ENCODE results near the gene TUBB4B. TPM values are rescaled to one million over a fixed set of nuclear protein-coding genes. Genes with fewer than 3 reads are reported as not detected.

The TUBB4B gene
- total RNA-seq, 1 experiment from 2014 or later = 66.1 TPM

DNA sequence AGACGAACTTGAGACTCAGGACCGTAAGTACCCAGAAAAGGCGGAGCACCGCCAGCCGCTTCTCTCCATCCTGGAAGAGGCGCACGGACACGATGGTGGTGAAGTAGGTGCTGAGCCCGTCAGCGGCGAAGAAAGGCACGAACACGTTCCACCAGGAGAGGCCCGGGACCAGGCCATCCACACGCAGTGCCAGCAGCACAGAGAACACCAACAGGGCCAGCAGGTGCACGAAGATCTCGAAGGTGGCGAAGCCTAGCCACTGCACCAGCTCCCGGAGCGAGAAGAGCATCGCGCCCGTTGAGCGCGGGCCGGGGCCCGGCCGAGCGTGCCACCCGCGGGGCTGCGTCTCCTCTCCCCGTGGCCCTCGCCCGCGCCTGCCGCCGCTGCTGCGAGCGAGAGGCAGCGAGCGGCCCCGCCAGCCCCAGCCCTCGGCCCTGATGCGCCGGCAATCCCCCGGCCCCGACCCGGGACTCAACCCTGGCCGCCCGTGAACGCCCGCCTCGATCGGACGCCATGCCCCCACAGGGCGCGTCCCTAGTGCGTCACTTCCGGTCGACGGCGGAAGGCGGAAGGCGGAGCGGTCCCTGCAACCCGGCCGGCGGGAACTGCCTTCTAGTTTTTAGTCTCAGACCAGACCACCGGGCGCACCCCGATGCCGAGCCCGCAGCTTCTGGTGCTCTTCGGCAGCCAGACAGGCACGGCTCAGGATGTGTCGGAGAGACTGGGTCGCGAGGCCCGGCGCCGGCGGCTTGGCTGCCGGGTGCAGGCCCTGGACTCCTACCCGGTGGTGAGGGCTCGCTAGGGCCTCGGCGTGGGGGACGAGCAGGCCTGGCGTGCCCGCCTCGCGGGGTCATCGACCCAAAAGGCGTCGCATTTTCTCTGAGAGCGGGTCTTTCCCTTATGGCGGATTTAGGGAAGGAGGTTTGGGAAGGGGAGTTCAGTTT is 35.7 kb upstream of the TUBB4B start, which contains the start of the genes NDOR1 and TMEM203:
TSS of gene NDOR1 (plus strand) at position 575 of the 944 bp plus-strand sequence. CDS start at position 653, 78 bp downstream.
TSS of gene TMEM203 (minus strand) at position 523 of the 944 bp plus-strand sequence. CDS start at position 289, 234 bp downstream.
- in situ Hi-C loops (cut with HindIII; ENCODE audit: low pct_unique_long_range_greater_than_20kb, low sequenced_read_pairs) = no loop called here
- peak; percentile 83 for DNase-seq (ENCODE audit: low read depth, low spot score)

DNA sequence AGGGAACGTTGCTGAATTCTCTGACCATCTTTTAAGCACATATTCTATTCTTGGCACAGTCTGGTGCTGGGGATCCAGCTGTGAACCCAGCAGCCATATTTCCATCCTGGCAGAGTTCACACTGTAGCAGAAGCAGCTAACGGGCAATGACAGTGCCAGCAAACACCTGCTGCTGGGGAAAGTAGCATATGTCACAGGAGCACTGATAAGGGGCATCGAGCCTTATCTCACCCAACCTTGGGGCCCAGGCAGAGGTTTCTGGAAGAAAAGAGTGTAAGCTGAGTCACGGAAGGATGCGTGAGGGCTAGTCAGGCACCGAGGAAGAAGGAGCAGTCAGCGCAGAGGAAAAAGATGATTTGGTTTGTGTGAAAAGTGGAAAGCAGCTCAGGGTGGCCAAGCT is 34.5 kb upstream of the TUBB4B start:
- DNase-seq (ENCODE audit: low read depth, low spot score) = no peak
- in situ Hi-C loops (cut with HindIII; ENCODE audit: low pct_unique_long_range_greater_than_20kb, low sequenced_read_pairs) = no loop called here

DNA sequence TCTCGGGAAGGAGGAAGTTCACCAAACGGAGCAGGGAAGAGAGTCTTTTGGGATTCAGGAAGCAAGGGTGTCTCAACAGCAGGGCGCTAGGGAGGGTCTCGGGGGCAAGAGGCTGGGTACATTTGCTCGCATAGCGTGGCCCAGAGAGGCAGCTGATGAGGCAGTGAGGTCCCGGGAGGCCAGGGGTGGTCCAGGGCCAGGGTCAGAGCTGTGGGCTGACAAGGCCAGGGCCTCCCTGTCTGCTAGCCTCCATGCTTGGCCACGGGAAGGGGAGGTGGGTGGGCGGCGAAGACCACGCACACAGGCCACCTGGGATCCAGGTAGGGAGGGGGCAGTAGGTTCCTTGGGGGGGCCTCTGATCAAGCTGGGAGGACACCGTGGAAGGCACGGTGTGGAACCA is 29.6 kb upstream of the TUBB4B start:
- DNase-seq (ENCODE audit: low read depth, low spot score) = no peak
- in situ Hi-C loops (cut with HindIII; ENCODE audit: low pct_unique_long_range_greater_than_20kb, low sequenced_read_pairs) = no loop called here

DNA sequence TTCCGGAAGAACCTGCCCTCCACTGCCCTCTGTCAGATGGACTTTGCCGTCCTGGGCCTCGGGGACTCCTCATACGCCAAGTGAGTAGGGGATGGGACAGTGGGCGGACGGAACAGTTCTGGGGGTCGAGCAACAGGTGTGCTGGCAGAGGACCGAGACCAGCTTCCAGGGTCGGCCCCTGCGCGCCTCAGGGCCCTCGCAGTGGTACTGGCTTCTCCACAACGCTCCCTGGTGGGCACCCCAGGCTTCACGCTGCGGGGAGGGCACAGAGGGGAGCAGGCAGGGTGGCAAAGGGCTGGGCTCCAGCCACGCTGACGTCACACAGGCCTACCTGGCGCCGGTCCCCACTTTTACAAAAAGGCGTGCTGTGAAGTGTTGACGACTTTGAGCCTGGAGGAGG is 28.6 kb upstream of the TUBB4B start:
- in situ Hi-C loops (cut with HindIII; ENCODE audit: low pct_unique_long_range_greater_than_20kb, low sequenced_read_pairs) = no loop called here
- no peak for DNase-seq (ENCODE audit: low read depth, low spot score)

DNA sequence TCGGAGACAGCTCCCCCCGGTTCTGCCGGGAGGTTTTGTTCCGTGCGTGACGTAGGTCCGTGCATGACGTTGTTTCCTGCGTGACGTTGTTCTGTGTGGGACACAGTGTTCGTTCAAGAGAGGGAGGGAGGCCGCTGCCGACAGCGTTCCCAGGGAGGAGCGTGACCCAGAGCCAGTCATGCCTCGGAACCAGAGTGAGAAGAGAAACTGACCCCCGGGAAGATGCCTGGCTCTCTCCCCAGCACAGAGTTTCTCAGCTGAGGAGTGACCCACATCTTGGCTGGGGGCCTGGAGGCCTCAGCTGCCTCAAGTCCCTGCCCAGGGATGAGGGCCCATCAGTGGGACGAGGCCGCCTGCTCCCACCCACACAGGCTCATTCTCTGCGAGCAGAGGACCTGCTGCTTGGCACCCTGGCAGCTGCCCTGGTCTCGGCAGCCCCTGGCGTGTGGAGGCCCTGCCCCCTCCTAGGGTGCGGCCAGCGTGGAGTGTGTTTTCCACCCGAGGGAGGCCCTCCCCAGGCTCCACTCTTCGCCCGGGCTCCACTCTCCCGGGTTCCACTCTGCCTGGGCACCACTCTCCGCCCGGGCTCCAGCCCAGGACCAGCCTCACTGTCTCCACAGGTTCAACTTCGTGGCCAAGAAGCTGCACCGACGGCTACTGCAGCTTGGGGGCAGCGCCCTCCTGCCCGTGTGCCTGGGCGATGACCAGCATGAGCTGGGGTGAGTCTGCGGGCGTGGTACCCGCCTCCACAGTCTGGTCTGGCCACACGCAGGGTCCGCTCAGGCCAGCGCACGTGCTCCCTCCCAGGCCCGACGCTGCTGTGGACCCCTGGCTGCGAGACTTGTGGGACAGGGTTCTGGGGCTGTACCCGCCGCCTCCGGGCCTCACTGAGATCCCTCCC is 27.7 kb upstream of the TUBB4B start:
- no peak for DNase-seq (ENCODE audit: low read depth, low spot score)
- in situ Hi-C loops (cut with HindIII; ENCODE audit: low pct_unique_long_range_greater_than_20kb, low sequenced_read_pairs) = no loop called here

DNA sequence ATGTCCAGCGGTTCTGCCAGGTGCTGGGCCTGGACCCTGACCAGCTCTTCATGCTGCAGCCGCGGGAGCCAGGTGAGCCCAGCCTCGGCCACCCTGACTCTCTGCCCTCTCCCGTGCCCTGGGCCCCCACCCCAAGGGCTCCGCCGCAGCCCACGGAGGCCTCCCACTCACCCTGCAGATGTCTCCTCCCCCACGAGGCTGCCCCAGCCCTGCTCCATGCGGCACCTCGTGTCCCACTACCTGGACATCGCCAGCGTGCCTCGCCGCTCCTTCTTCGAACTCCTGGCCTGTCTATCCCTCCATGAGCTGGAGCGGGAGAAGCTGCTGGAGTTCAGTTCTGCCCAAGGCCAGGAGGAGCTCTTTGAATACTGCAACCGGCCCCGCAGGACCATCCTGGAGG is 26.5 kb upstream of the TUBB4B start:
- in situ Hi-C loops (cut with HindIII; ENCODE audit: low pct_unique_long_range_greater_than_20kb, low sequenced_read_pairs) = no loop called here
- DNase-seq (ENCODE audit: low read depth, low spot score) = no peak

DNA sequence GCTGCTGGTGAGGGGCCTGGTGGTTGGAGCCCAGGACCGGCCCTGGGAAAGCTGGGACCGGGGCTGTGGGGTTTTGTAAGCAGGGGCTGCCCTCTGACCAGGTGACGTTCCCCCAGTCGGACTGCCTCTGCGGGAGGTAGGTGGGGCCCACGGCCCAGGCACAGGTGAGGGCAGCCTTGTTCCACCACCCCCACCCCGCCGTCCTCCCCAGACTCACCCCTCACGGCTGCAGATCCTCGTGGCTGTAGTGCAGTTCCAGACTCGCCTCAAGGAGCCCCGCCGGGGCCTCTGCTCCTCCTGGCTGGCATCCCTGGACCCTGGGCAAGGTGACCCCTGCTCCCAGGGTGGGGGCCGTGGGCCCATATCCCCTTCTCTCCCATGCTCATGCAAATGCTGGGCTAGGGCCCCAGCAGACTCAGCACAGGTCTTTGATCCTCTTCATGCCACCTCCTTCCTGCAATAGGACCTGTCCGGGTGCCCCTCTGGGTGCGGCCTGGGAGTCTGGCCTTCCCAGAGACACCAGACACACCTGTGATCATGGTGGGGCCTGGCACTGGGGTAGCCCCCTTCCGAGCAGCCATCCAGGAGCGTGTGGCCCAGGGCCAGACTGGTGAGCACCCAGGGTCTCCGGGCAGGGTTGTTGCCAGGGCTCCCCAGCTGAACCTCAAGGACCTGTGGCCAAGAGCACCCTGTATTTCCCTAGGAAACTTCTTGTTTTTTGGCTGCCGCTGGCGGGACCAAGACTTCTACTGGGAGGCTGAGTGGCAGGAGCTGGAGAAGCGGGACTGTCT is 25.7 kb upstream of the TUBB4B start:
- DNase-seq (ENCODE audit: low read depth, low spot score) = no peak
- in situ Hi-C loops (cut with HindIII; ENCODE audit: low pct_unique_long_range_greater_than_20kb, low sequenced_read_pairs) = no loop called here

DNA sequence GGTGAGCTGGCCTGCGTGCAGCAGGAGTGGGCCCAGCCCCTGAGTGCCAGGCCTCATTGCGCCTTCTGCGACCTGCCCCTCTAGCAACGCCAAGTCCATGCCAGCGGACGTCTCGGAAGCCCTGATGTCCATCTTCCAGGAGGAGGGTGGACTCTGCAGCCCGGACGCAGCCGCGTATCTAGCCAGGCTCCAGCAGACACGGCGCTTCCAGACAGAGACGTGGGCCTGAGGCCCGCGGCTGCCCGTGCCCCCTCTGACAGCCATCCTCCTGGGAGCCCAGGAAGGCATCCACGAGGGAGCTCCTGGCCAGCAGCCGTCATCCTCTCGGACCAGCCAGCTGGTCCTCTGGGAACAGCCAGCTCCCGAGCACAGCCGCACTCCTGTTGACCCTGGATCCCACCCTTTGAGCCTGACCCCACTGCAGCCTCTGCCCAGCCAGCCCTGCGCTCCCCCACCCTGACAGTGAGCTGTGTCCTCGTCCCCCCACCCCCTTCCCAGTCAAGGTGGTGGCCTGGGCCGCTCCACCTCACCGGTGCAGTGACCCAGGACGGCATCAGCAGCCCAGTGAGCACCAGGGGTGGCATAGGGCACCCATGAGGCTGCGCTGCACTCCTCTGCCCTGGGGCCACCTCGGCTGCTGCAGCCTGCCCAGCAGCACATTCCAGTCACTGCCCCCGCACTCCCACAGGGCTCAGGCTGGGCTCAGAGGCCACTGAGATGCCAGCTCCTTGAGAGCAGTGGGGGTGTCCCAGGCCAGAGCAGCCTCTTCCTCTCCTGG is 24.7 kb upstream of the TUBB4B start:
- DNase-seq (ENCODE audit: low read depth, low spot score) = no peak
- in situ Hi-C loops (cut with HindIII; ENCODE audit: low pct_unique_long_range_greater_than_20kb, low sequenced_read_pairs) = no loop called here

DNA sequence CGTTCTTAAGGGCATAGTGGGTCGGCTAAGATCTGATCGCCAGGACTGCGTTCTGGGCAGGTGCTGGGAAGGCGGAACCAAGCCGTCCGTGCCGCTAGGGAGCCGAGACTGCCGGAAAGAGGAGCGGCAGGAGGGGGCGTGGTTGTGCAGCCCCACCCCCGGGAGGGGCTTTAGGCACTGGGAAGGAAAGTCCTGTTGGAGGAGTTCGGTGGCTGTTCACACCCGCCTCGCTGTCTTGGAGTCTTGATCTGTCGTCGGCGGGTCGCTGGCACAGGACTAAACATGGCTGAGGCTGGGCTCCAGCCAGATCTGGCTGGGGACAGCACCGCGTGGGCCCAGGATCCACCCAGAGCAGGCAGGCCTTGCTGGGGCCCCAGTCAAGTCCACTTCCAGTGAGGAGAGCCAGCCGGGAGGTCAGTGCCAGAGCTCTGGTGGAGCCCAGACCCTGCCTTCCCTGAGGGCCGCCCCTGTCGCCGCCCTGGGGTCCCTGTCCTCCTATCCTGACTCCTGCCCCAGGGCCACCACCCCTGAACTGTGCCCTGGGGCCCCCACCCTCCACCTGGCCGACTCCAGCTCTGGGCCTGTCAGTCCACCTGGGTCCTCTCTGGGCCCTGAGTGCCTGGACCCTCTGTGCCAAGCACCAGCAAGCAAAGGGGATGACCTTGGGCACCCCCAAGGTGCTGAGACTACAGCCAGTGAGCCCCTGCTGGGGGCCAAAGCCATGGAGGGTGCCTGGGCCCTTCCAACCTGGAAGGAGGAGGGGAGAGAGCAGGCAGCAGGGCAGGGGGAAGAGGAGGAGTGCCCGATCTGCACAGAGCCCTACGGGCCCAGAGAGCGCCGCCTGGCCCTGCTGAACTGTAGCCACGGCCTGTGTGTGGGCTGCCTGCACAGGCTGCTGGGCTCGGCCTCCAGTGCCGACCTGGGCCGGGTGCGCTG is 23.5 kb upstream of the TUBB4B start:
- in situ Hi-C loops (cut with HindIII; ENCODE audit: low pct_unique_long_range_greater_than_20kb, low sequenced_read_pairs) = no loop called here

DNA sequence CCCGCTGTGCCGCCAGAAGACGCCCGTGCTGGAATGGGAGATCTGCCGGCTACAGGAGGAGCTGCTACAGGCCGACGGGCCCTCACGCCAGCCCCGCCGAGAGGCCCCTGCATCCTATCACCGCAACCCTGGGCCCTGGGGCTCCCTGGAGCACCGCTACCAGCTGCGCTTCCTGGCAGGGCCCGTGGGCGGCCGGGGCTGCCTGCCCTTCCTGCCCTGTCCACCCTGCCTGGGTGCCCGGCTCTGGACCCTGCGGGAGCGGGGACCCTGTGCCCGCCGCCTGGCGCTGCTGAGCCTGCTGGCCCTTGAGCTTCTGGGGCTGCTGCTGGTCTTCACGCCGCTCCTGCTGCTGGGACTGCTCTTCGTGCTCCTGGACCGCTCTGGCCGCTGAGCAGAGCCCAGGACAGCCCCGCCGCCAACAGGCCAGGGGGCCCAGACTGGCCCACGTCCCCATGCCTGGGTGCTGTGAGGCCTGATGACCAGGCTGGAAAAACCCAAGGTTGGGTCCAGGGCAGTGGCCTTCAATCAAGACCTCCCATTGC is 22.8 kb upstream of the TUBB4B start:
- DNase-seq (ENCODE audit: low read depth, low spot score) = no peak
- in situ Hi-C loops (cut with HindIII; ENCODE audit: low pct_unique_long_range_greater_than_20kb, low sequenced_read_pairs) = no loop called here

More for the DNA sequence above, 23.5 kb upstream of the TUBB4B start:
- peak; percentile 63 for DNase-seq (ENCODE audit: low read depth, low spot score)

DNA sequence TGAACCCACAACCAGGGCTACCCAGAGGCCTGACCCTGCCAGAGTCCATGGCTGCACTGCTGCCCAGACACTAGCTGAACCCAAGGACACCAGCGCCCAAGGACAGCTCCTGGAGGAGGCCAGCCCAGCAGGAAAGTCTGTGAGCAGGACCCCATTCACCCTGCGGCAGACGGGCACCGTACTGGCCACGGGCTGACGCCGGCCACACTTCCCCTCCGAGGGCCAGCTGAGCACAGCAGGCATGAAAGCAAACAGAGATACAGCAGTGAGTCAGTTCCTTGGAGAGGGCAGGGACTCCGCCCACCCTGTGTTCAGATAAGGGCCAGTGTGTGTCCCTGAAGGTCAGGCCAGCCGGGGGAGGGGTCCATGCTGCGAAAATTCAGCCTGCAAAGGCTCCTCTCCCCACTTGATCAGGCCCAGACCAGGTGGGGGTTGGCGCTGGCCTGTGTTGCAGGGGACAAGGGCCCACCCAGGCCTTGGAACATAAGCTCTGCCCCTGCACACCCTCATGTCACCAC is 22.3 kb upstream of the TUBB4B start:
- no peak for DNase-seq (ENCODE audit: low read depth, low spot score)
- in situ Hi-C loops (cut with HindIII; ENCODE audit: low pct_unique_long_range_greater_than_20kb, low sequenced_read_pairs) = no loop called here

DNA sequence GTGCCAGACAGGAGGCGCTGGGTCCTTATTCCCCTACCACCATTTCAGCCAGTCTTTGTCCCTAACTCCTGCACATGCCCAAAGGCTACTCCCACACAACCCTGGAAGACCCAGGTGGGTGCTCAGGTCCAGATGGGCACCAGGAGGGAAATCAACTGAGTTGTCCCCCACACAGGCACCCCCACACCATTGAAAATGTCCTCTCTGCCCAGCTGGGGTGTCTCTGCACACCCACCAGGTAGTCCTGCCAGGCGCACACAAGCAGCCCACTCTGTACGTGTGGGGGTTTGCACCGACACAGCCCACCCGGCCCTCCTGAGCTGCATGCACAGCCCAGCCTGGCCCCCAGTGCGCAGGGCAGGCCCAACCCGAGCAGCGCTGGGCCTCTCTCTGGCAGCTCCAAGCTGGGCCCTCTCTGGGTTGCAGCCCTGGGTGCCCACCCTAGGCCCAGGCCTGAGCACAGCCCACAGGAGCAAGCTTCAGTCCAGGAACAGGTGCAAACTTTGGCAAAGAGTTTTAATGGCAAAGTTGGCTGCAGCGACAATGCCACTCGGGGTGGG is 21.2 kb upstream of the TUBB4B start:
- no peak for DNase-seq (ENCODE audit: low read depth, low spot score)
- in situ Hi-C loops (cut with HindIII; ENCODE audit: low pct_unique_long_range_greater_than_20kb, low sequenced_read_pairs) = no loop called here

DNA sequence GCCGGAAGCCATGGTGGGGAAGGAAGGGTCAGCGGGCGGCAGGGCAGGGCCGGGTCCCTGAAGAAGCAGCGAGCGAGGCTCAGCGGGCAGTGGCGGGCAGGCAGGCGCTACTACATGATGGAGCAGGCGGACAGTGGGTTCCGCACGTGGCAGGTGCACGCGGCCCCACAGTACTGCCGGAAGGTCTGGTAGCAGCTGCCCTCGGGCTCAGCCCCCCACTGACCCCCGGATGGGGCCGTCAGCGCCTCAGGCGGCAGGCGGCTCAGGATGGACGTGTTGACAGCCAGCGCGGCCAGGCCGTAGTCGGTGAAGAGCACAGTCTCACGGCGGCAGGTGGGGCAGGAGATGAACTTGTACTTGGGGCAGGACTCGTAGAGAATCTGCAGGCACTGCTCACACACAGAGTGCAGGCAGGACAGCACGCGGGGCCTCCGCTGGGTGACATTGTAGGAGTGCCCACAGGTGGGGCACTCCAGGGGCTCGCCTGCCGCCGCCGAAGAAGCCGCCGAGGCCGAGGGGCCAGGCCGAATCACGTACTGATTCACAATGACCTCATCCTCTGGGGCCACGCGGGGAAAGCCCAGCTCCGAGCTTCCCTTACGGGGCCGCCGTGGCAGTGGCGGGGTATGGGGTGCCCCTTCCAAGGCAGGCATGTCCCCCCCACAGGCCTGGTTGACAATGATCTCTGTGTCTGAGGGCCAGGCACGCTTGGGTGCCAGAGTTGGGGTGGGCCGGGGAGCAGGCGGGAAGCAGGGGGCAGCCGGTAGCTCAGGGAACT is 20.6 kb upstream of the TUBB4B start:
- no peak for DNase-seq (ENCODE audit: low read depth, low spot score)
- in situ Hi-C loops (cut with HindIII; ENCODE audit: low pct_unique_long_range_greater_than_20kb, low sequenced_read_pairs) = no loop called here

DNA sequence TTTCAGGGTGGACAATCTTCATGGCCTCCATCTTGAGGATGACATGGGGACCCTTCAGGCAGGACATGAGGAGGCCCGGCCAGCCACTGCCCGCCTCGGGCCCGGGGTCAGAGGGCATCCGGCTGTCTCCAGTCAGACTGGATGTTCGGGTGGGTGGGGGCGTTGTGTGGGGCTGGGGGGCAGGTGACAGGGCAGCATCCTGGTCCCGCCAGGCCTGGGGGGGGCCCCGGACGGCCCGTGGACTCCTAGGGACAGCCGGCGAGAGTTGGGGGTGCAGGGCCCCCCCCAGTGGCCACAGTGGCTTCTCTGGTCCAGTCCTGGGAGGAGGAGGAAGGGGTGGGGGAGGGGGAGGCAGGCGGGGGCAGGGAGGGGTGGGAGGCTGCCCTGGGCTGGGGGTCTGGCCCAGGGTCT is 20.0 kb upstream of the TUBB4B start:
- in situ Hi-C loops (cut with HindIII; ENCODE audit: low pct_unique_long_range_greater_than_20kb, low sequenced_read_pairs) = no loop called here
- no peak for DNase-seq (ENCODE audit: low read depth, low spot score)
